NB4 (cell line): ENCODE measurements around the gene KCNIP4.

Source experiments
- CTCF ChIP-seq: IDR thresholded peaks from one replicate; pipeline ENCODE4 v1.5.1; 2012; ENCODE audit warnings: low read depth, low read length
- MAX ChIP-seq: IDR thresholded peaks from 2 replicates; pipeline ENCODE4 v1.6.1; 2011; ENCODE audit warnings: low read depth, low read length
- MYC ChIP-seq: IDR thresholded peaks from 2 replicates; pipeline ENCODE4 v1.6.1; 2011; ENCODE audit warnings: low read depth, low read length
- POLR2A ChIP-seq: IDR thresholded peaks from 2 replicates; pipeline ENCODE4 v1.6.1; 2011; ENCODE audit warnings: mild to moderate bottlenecking; ENCODE audit not compliant: insufficient read length; ENCODE audit errors: extremely low read depth

GRCh38 chr4:21973850-21974249 is 25.3 kb upstream of the KCNIP4 start:
- no peak for TF ChIP-seq MAX
- TF ChIP-seq CTCF: no peak
- TF ChIP-seq POLR2A: no peak
- no peak for TF ChIP-seq MYC
